Measurements from ENCODE around the gene CYB561D2. TPM values are rescaled to one million over a fixed set of nuclear protein-coding genes. Genes with fewer than 3 reads are reported as not detected.

CYB561D2 gene
- total RNA-seq, 1 donor from 2014 or later = 2.2 TPM

DNA sequence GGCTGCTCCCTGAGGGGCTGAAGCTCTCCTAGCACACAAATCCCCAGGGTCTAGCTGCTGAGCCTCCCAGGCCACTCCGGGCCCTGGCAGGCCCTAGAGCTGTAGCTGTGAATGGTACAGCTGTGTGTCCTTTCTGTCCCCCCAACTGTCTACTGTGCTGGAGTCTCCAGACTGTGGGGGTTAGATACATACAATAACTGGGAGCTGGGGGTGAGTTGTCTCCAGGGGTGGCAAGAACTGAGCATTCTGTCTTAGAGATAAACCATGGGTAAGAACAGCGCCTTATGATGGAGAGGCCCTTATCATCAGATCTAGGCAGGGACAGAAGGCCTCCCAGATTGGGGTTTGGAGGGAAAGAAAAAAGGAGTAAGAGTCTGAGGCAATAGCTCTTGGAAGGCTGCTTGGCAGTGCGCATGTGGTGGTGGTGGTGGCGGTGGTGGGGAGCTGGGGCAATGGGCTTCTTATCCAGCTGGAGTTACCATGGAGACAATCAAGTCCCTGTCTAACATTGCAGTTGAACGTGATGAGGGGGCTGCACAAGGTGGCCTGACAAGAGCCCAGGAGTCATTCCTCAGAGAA, 3.6 kb downstream of the CYB561D2 start:
- Histone ChIP-seq H3K27me3 (no peaks in the 10 kb centered on the region), H2AFZ (replicated peaks) (no peak overlapping the region), H3K79me2 (ENCODE audit: low read depth) (peaks cover 45% of the 10 kb centered on the region), H3K4me1 (peaks cover 22% of the 10 kb centered on the region), H3K36me3 (no peaks in the 10 kb centered on the region), H3K9me3 (ENCODE audit: low read depth) (no peaks in the 10 kb centered on the region), H4K20me1 (ENCODE audit: low read depth) (peaks cover 46% of the 10 kb centered on the region), H3F3A (ENCODE audit: low read depth) (peaks cover 7% of the 10 kb centered on the region), H3K4me3 (no peak overlapping the region), H3K4me2 (no peak overlapping the region), H3K27ac (no peak overlapping the region), H3K9ac (no peak overlapping the region)
- Mint-ChIP-seq H3K4me3 (peak overlapping the region; percentile 3), H3K27ac (no peak overlapping the region), H3K4me1 (peaks cover 45% of the 10 kb centered on the region), H3K27me3 (ENCODE audit: insufficient read depth, low read depth) (peaks cover 14% of the 10 kb centered on the region), H3K9me3 (no peaks in the 10 kb centered on the region), H3K36me3 (peaks cover 10% of the 10 kb centered on the region)
- DNase-seq (ENCODE audit: low spot score) = no peak
- TF ChIP-seq, protein P1, sequence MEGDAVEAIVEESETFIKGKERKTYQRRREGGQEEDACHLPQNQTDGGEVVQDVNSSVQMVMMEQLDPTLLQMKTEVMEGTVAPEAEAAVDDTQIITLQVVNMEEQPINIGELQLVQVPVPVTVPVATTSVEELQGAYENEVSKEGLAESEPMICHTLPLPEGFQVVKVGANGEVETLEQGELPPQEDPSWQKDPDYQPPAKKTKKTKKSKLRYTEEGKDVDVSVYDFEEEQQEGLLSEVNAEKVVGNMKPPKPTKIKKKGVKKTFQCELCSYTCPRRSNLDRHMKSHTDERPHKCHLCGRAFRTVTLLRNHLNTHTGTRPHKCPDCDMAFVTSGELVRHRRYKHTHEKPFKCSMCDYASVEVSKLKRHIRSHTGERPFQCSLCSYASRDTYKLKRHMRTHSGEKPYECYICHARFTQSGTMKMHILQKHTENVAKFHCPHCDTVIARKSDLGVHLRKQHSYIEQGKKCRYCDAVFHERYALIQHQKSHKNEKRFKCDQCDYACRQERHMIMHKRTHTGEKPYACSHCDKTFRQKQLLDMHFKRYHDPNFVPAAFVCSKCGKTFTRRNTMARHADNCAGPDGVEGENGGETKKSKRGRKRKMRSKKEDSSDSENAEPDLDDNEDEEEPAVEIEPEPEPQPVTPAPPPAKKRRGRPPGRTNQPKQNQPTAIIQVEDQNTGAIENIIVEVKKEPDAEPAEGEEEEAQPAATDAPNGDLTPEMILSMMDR (IDR thresholded peaks at IDR 0.05) = no peak
- TF ChIP-seq EZH2phosphoT487 (IDR thresholded peaks at IDR 0.05) (no peak), EZH2 (IDR thresholded peaks at IDR 0.05) (no peak)

- peaks cover 14% of the 10 kb centered on the region for H3K27me3 Mint-ChIP-seq (ENCODE audit: insufficient read depth, low read depth)
- peaks cover 46% of the 10 kb centered on the region for H4K20me1 ChIP-seq (ENCODE audit: low read depth)
Observed at GRCh38 chr3:50354850-50355249, 4.2 kb downstream of the CYB561D2 start.

GRCh38 chr3:50355829-50356552, 5.3 kb downstream of the CYB561D2 start:
- Mint-ChIP-seq H3K27ac (no peak overlapping the region), H3K9me3 (no peaks in the 10 kb centered on the region), H3K4me3 (peak overlapping the region; percentile 95), H3K36me3 (peaks cover 7% of the 10 kb centered on the region), H3K27me3 (ENCODE audit: insufficient read depth, low read depth) (peaks cover 14% of the 10 kb centered on the region), H3K4me1 (peaks cover 45% of the 10 kb centered on the region)
- Histone ChIP-seq H3F3A (ENCODE audit: low read depth) (peaks cover 7% of the 10 kb centered on the region), H3K27ac (no peak overlapping the region), H3K36me3 (no peaks in the 10 kb centered on the region), H3K9me3 (ENCODE audit: low read depth) (no peaks in the 10 kb centered on the region), H3K79me2 (ENCODE audit: low read depth) (peaks cover 36% of the 10 kb centered on the region), H3K4me3 (no peak overlapping the region), H4K20me1 (ENCODE audit: low read depth) (peaks cover 46% of the 10 kb centered on the region), H3K4me1 (peaks cover 17% of the 10 kb centered on the region), H3K27me3 (no peaks in the 10 kb centered on the region), H3K4me2 (peak overlapping the region; percentile 92), H3K9ac (no peak overlapping the region), H2AFZ (replicated peaks) (no peak overlapping the region)
- DNase-seq (ENCODE audit: low spot score) = no peak
- TF ChIP-seq, protein P1 (IDR thresholded peaks at IDR 0.05) = peak; percentile 35
- TF ChIP-seq EZH2 (IDR thresholded peaks at IDR 0.05) = no peak

More at GRCh38 chr3:50354850-50355249, 4.2 kb downstream of the CYB561D2 start:
- no peaks in the 10 kb centered on the region for H3K9me3 Mint-ChIP-seq
- Histone ChIP-seq H3K27me3 (no peaks in the 10 kb centered on the region), H3K36me3 (no peaks in the 10 kb centered on the region), H3K4me3 (no peak overlapping the region), H3K9me3 (ENCODE audit: low read depth) (no peaks in the 10 kb centered on the region), H2AFZ (replicated peaks) (no peak overlapping the region), H3K4me2 (no peak overlapping the region), H3K27ac (no peak overlapping the region), H3K9ac (no peak overlapping the region), H3K4me1 (peaks cover 22% of the 10 kb centered on the region), H3K79me2 (ENCODE audit: low read depth) (peaks cover 41% of the 10 kb centered on the region), H3F3A (ENCODE audit: low read depth) (peaks cover 7% of the 10 kb centered on the region)
- H3K4me1 Mint-ChIP-seq = peaks cover 49% of the 10 kb centered on the region
- no peak overlapping the region for H3K27ac Mint-ChIP-seq
- TF ChIP-seq EZH2phosphoT487 (IDR thresholded peaks at IDR 0.05) (no peak), EZH2 (IDR thresholded peaks at IDR 0.05) (no peak)
- TF ChIP-seq, protein P1 (IDR thresholded peaks at IDR 0.05) = no peak
- H3K36me3 Mint-ChIP-seq = peaks cover 10% of the 10 kb centered on the region
- no peak for DNase-seq (ENCODE audit: low spot score)
- no peak overlapping the region for H3K4me3 Mint-ChIP-seq
